IMR-90 (cell line): ENCODE results near the gene EBI3. TPM values are rescaled to one million over a fixed set of nuclear protein-coding genes. Genes with fewer than 3 reads are reported as not detected.

Experiments
- ATAC-seq: fragments of 200-7000 bp; cut with Tn5 transposase; 2 replicates; pipeline ENCODE4 v1.9.1; 2020; ENCODE audit warnings: low read depth, mild to moderate bottlenecking, moderate library complexity
- BruUV-seq: library from RNA; stranded (reverse); fragments of 400-500 nt; replicated peaks from 2 replicates; lab custom pipeline; 2021; lab: Mats Ljungman, UMichigan
- CTCF ChIA-PET: fragments of 300-600 bp; formaldehyde crosslinking; extraction: SDS; loops from one replicate; lab custom pipeline; 2021; ENCODE audit warnings: antibody characterized with exemption; lab: Yijun Ruan, JAX
- POLR2A ChIA-PET: fragments of 300-600 bp; sonication (Branson Sonifier 250); formaldehyde crosslinking; loops from one replicate; lab custom pipeline; 2022; ENCODE audit warnings: antibody characterized with exemption; ENCODE audit not compliant: unreplicated experiment; lab: Charles Lee
- DNase-seq: peaks from one replicate; pipeline ENCODE4 v3.0.0; 2013
- H2AFZ ChIP-seq: replicated peaks from 2 replicates; pipeline ENCODE3; 2013; ENCODE audit warnings: low read length, mild to moderate bottlenecking; ENCODE audit not compliant: poor library complexity
- H2AK5ac ChIP-seq: 2 replicates; pipeline ENCODE4 v1.6.1; 2013; ENCODE audit warnings: low read depth, low read length, inconsistent platforms
- H2AK9ac ChIP-seq: replicated peaks from 2 replicates; pipeline ENCODE3; 2013; ENCODE audit warnings: mild to moderate bottlenecking, low read depth, low read length, moderate library complexity; ENCODE audit not compliant: poor library complexity
- H2BK120ac ChIP-seq: 2 replicates; pipeline ENCODE4 v1.6.1; 2013; ENCODE audit warnings: low read depth, low read length, inconsistent platforms
- H2BK15ac ChIP-seq: 3 replicates; pipeline ENCODE4 v1.6.1; 2013; ENCODE audit warnings: low read depth, low read length, inconsistent platforms
- H2BK20ac ChIP-seq: 2 replicates; pipeline ENCODE4 v1.6.1; 2013; ENCODE audit warnings: low read depth, mild to moderate bottlenecking, inconsistent platforms, low read length, moderate library complexity
- H2BK5ac ChIP-seq: 2 replicates; pipeline ENCODE4 v1.6.1; 2013; ENCODE audit warnings: mild to moderate bottlenecking, low read depth, low read length, inconsistent platforms; ENCODE audit not compliant: poor library complexity, severe bottlenecking
- H3K14ac ChIP-seq: replicated peaks from 2 replicates; pipeline ENCODE4 v1.6.1; 2013; ENCODE audit warnings: low read depth, low read length, inconsistent platforms
- H3K18ac ChIP-seq: 2 replicates; pipeline ENCODE4 v1.6.1; 2013; ENCODE audit warnings: low read depth, low read length, control low read depth
- H3K23ac ChIP-seq: 2 replicates; pipeline ENCODE4 v1.6.1; 2013; ENCODE audit warnings: low read depth, low read length, inconsistent platforms
- H3K27ac ChIP-seq: 2 replicates; pipeline ENCODE4 v1.5.1; 2013; ENCODE audit warnings: mild to moderate bottlenecking, control low read depth, low read length; ENCODE audit not compliant: insufficient read depth
- H3K27me3 ChIP-seq: 2 replicates; pipeline ENCODE4 v1.6.1; 2013; ENCODE audit warnings: low read length; ENCODE audit not compliant: control insufficient read depth, insufficient read depth
- H3K36me3 ChIP-seq: 2 replicates; pipeline ENCODE4 v1.6.1; 2013; ENCODE audit warnings: low read length, mixed read lengths; ENCODE audit not compliant: control insufficient read depth, insufficient read depth
- H3K4ac ChIP-seq: 2 replicates; pipeline ENCODE4 v1.6.1; 2013; ENCODE audit warnings: low read depth, low read length, inconsistent platforms
- H3K4me1 ChIP-seq: 2 replicates; pipeline ENCODE4 v1.6.1; 2013; ENCODE audit warnings: low read length, mixed read lengths; ENCODE audit not compliant: control insufficient read depth, insufficient read depth
- H3K4me2 ChIP-seq: 2 replicates; pipeline ENCODE4 v1.6.1; 2013; ENCODE audit warnings: low read depth, mild to moderate bottlenecking, control low read depth, low read length, moderate library complexity
- H3K4me3 ChIP-seq: 2 replicates; pipeline ENCODE4 v1.5.1; 2013; ENCODE audit warnings: low read depth, mild to moderate bottlenecking, control low read depth, low read length, moderate library complexity; ENCODE audit not compliant: insufficient read depth
- H3K56ac ChIP-seq: 2 replicates; pipeline ENCODE4 v1.6.1; 2013; ENCODE audit warnings: low read length, inconsistent platforms; ENCODE audit not compliant: insufficient read depth; ENCODE audit errors: extremely low read depth
- H3K79me1 ChIP-seq, 2 experiments: 2 replicates each; pipeline ENCODE4 v1.6.1; 2013; ENCODE audit warnings: low read length in 2 of 2, inconsistent platforms in 1 of 2, low read depth in 1 of 2
- H3K9ac ChIP-seq: 2 replicates; pipeline ENCODE4 v1.6.1; 2013; ENCODE audit warnings: low read depth, low read length, control low read depth
- H3K9me1 ChIP-seq: 2 replicates; pipeline ENCODE4 v1.6.1; 2013; ENCODE audit warnings: low read length, inconsistent platforms; ENCODE audit not compliant: insufficient read depth
- H3K9me3 ChIP-seq: 2 replicates; pipeline ENCODE4 v1.6.1; 2013; ENCODE audit warnings: low read length; ENCODE audit not compliant: control insufficient read depth, insufficient read depth
- H4K20me1 ChIP-seq: 2 replicates; pipeline ENCODE4 v1.6.1; 2013; ENCODE audit warnings: low read length, inconsistent platforms; ENCODE audit not compliant: insufficient read depth
- H4K5ac ChIP-seq: 2 replicates; pipeline ENCODE4 v1.6.1; 2013; ENCODE audit warnings: mild to moderate bottlenecking, low read depth, low read length, control low read depth
- H4K8ac ChIP-seq, 2 experiments: 2 replicates each; pipeline ENCODE4 v1.6.1; 2013; ENCODE audit warnings: low read depth in 2 of 2, low read length in 2 of 2, control low read depth in 1 of 2, inconsistent platforms in 1 of 2
- H4K91ac ChIP-seq: 2 replicates; pipeline ENCODE4 v1.6.1; 2013; ENCODE audit warnings: low read depth, low read length, inconsistent platforms; ENCODE audit not compliant: insufficient read depth
- BHLHE40 ChIP-seq: fragments of 150-350 bp; IDR thresholded peaks from 2 replicates; pipeline ENCODE4 v1.6.1; 2016; ENCODE audit warnings: mild to moderate bottlenecking, low read depth, low read length
- CEBPB ChIP-seq: IDR thresholded peaks from 2 replicates; pipeline ENCODE4 v1.6.1; 2012; ENCODE audit warnings: low read depth, low read length, improper control_type of control experiment
- CHD1 ChIP-seq: IDR thresholded peaks from 2 replicates; pipeline ENCODE4 v1.6.1; 2012; ENCODE audit warnings: low read depth, low read length, improper control_type of control experiment
- CTCF ChIP-seq: conservative IDR thresholded peaks from 2 replicates; pipeline ENCODE4 v1.5.1; 2012; ENCODE audit warnings: mild to moderate bottlenecking, low read depth, low read length, improper control_type of control experiment
- ELK1 ChIP-seq: fragments of 150-350 bp; IDR thresholded peaks from 2 replicates; pipeline ENCODE4 v1.6.1; 2016; ENCODE audit warnings: low read depth, mild to moderate bottlenecking, low read length, moderate library complexity, borderline replicate concordance
- FOS ChIP-seq: fragments of 150-350 bp; IDR thresholded peaks from 2 replicates; pipeline ENCODE4 v1.6.1; 2016; ENCODE audit warnings: low read depth, low read length
- MAFK ChIP-seq: IDR thresholded peaks from 2 replicates; pipeline ENCODE4 v1.6.1; 2012; ENCODE audit warnings: low read depth, low read length, improper control_type of control experiment
- MAZ ChIP-seq: IDR thresholded peaks from 2 replicates; pipeline ENCODE4 v1.6.1; 2012; ENCODE audit warnings: low read depth, mild to moderate bottlenecking, low read length, improper control_type of control experiment, moderate library complexity, borderline replicate concordance
- NFE2L2 ChIP-seq: fragments of 150-350 bp; IDR thresholded peaks from 2 replicates; pipeline ENCODE4 v1.6.1; 2016; ENCODE audit warnings: low read depth, mild to moderate bottlenecking, low read length
- POLR2A ChIP-seq: IDR thresholded peaks from 2 replicates; pipeline ENCODE4 v1.6.1; 2012; ENCODE audit warnings: mild to moderate bottlenecking, low read depth, low read length
- RAD21 ChIP-seq: IDR thresholded peaks from 2 replicates; pipeline ENCODE4 v1.6.1; 2012; ENCODE audit warnings: low read length, improper control_type of control experiment
- RCOR1 ChIP-seq: IDR thresholded peaks from 2 replicates; pipeline ENCODE4 v1.6.1; 2012; ENCODE audit warnings: mild to moderate bottlenecking, low read length, improper control_type of control experiment; ENCODE audit not compliant: insufficient replicate concordance
- RFX5 ChIP-seq: IDR thresholded peaks from 2 replicates; pipeline ENCODE4 v1.8.0; 2012; ENCODE audit warnings: low read depth, mild to moderate bottlenecking, low read length, moderate library complexity
- SMC3 ChIP-seq: fragments of 150-350 bp; IDR thresholded peaks from 2 replicates; pipeline ENCODE4 v1.6.1; 2016; ENCODE audit warnings: low read depth, mild to moderate bottlenecking, antibody characterized with exemption, low read length, moderate library complexity
- USF2 ChIP-seq: fragments of 150-350 bp; IDR thresholded peaks from 2 replicates; pipeline ENCODE4 v1.6.1; 2017; ENCODE audit warnings: mild to moderate bottlenecking, antibody characterized with exemption, low read length, low read depth
- WGBS, 2 experiments: methylation state at CpG; one replicate each; pipeline versions ENCODE4 v1.1.5 to v1.1.7; 2013; ENCODE audit warnings: missing lambda C conversion rate in 2 of 2; ENCODE audit not compliant: insufficient read length in 1 of 2; ENCODE audit errors: extremely low coverage in 2 of 2; 5-methylcytosine and 5-hydroxymethylcytosine counted together
- dilution Hi-C: fragments of 300-500 bp; cut with HindIII; formaldehyde crosslinking; loops from one replicate; pipeline ENCODE4 v1.14.3; 2018; ENCODE audit warnings: low sequenced_read_pairs; ENCODE audit not compliant: unreplicated experiment
- in situ Hi-C: fragments of 300-500 bp; cut with MboI; formaldehyde crosslinking; loops from 3 replicates; pipeline ENCODE4 v1.14.3; 2019; ENCODE audit warnings: low sequenced_read_pairs, inconsistent platforms, mixed read lengths
- intact Hi-C: fragments of 100-400 bp; cut with micrococcal nuclease; formaldehyde crosslinking; loops from 2 replicates; pipeline ENCODE4 v1.10.0; 2022
- polyA plus RNA-seq, 3 experiments: library from polyadenylated mRNA; depleted of rRNA; stranded (reverse); fragments of >200 nt; gene quantifications; 2 replicates each; pipeline ENCODE4 v1.2.3, GENCODE V29; 2012; ENCODE audit warnings: low replicate concordance in 1 of 3
- total RNA-seq: library from RNA; depleted of rRNA; stranded (reverse); fragments of >200 nt; gene quantifications from 2 replicates; pipeline ENCODE4 v1.2.3, GENCODE V29; 2012

EBI3 gene
- total and polyA plus RNA-seq, 2 of the 4 experiments (the other 2 are of a cell fraction) = 0.36 to 2.7 TPM

DNA sequence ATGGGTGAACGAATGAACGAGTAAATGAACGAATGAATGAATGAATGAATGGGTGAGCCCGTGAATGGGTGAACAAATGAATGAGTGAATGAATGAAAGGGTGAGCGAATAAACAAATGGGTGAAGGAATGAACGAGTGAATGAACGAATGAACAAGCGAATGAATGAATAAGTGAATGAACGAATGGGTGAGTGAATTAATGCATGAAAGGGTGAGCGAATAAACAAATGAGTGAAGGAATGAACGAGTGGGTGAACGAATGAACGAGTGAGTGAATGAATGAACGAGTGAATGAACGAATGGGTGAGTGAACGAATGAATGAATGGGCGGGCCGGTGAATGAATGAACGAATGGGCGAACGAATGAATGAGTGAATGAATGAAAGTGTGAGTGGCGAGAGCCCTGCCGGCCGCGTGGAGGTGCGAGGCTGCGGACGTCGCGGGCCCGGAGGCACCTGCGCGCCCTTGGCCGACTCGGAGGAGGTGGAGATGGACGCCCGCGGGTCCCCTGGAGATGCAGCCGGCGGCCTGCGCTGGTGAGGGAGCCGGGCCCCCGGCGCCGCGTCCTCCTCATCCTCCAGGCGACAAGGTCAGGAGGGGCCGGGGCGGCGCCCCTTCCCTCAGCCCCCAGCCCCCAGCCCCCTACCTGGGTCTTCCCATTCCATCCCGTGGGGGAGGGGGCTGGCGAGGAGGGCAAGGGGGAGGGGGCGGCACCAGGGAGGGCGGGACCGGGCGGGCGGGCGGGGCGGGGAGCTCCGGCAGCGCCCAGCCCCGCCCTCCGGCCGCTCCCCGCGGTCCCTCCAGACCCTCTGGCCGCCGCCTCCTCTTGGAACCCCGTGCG, 31.5 kb upstream of the EBI3 start:
- Histone ChIP-seq H3K14ac (no peak overlapping the region), H3K4ac (no peak overlapping the region), H2AK9ac (no peak overlapping the region), H3K9me1 (no peaks in the 10 kb centered on the region), H2BK120ac (no peak overlapping the region), H3K4me1 (no peaks in the 10 kb centered on the region), H3K4me3 (no peak overlapping the region), H2AK5ac (no peak overlapping the region), H3K4me2 (no peak overlapping the region), H2BK5ac (no peak overlapping the region), H3K9ac (no peak overlapping the region), H2BK15ac (no peak overlapping the region), H4K5ac (no peak overlapping the region), H3K27ac (no peak overlapping the region), H4K20me1 (no peaks in the 10 kb centered on the region; the same call in 1 of the 2 replicates), H3K36me3 (no peaks in the 10 kb centered on the region), H2BK20ac (no peak overlapping the region), H3K27me3 (peaks cover 62% of the 10 kb centered on the region), H4K8ac (no peak overlapping the region), H3K79me1 (no peaks in the 10 kb centered on the region), H3K18ac (no peak overlapping the region), H2AFZ (peak overlapping the region; percentile 32), H4K91ac (no peak overlapping the region), H3K9me3 (no peaks in the 10 kb centered on the region), H3K56ac (no peak overlapping the region), H3K23ac (no peak overlapping the region)
- ATAC-seq = no peak
- ChIA-PET POLR2A (no interaction called here), CTCF (no interaction called here)
- no TSS peak for BruUV-seq
- dilution Hi-C loops (no loop called here), intact Hi-C loops (loop anchor here (1.0 kb wide), 1 partner anchor 17 kb away; no protein-coding TSS in a partner anchor), in situ Hi-C loops (no loop called here)
- DNase-seq = no peak
- WGBS, 2 experiments = 28% methylated on average over 31 of the region's 70 CpGs; no CpG with 5 or more reads in 1 of the 2 experiments
- TF ChIP-seq CTCF (no peak), BHLHE40 (no peak), MAZ (no peak), ELK1 (no peak), RAD21 (no peak), RCOR1 (no peak), POLR2A (no peak), CEBPB (no peak), CHD1 (no peak), USF2 (no peak), RFX5 (no peak), MAFK (no peak), SMC3 (no peak), NFE2L2 (no peak), FOS (no peak)
